Measurements from ENCODE around the gene GCN1. TPM values are rescaled to one million over a fixed set of nuclear protein-coding genes. Genes with fewer than 3 reads are reported as not detected.

GCN1 gene
- total RNA-seq, 2 experiments from 2014 or later: 130 to 137 TPM

DNA sequence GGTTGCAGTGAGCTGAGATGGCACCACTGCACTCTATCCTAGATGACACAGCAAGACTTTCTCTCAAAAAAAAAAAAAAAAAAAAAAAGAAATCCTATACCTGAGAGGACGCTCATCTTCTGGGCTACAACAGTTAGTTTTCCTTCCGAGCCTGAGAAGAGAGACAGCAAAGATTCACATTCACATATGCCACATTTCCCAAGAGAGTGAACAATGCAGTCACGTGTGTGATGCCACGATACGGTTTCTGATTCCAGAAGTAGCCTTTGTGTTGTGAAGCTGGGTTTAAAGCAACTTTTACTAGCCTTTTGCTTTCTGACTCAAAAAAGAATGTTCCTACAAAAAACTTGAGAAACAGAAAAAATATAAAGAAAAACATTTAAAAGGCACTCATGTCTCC lies 19.5 kb downstream of the GCN1 start:
- TF ChIP-seq, protein P1, sequence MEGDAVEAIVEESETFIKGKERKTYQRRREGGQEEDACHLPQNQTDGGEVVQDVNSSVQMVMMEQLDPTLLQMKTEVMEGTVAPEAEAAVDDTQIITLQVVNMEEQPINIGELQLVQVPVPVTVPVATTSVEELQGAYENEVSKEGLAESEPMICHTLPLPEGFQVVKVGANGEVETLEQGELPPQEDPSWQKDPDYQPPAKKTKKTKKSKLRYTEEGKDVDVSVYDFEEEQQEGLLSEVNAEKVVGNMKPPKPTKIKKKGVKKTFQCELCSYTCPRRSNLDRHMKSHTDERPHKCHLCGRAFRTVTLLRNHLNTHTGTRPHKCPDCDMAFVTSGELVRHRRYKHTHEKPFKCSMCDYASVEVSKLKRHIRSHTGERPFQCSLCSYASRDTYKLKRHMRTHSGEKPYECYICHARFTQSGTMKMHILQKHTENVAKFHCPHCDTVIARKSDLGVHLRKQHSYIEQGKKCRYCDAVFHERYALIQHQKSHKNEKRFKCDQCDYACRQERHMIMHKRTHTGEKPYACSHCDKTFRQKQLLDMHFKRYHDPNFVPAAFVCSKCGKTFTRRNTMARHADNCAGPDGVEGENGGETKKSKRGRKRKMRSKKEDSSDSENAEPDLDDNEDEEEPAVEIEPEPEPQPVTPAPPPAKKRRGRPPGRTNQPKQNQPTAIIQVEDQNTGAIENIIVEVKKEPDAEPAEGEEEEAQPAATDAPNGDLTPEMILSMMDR (IDR thresholded peaks at IDR 0.05): no peak
- CTCF ChIA-PET: interaction anchor here (1.1 to 3.6 kb wide), 4 partner anchors 10 to 53 kb away, joined by 3 to 15 read pairs (median 4); no protein-coding TSS in a partner anchor
- H3K27me3 Mint-ChIP-seq: no peaks in the 10 kb centered on the region
- H3K4me3 Mint-ChIP-seq: no peak overlapping the region
- H3K4me1 Mint-ChIP-seq (ENCODE audit: low read depth): no peaks in the 10 kb centered on the region
- H3K27ac Mint-ChIP-seq: no peak overlapping the region
- peaks cover 59% of the 10 kb centered on the region for H3K36me3 Mint-ChIP-seq (ENCODE audit: low read depth)
- intact Hi-C loops (cut with micrococcal nuclease): no loop called here
- ATAC-seq: no peak
- H3K9me3 Mint-ChIP-seq: no peaks in the 10 kb centered on the region
- POLR2A ChIA-PET: interaction anchor here (1.2 to 4.8 kb wide), 2 partner anchors 25 to 48 kb away, joined by 4 to 36 read pairs; partner anchors contain the start of gene RPLP0
- DNase-seq: no peak

DNA sequence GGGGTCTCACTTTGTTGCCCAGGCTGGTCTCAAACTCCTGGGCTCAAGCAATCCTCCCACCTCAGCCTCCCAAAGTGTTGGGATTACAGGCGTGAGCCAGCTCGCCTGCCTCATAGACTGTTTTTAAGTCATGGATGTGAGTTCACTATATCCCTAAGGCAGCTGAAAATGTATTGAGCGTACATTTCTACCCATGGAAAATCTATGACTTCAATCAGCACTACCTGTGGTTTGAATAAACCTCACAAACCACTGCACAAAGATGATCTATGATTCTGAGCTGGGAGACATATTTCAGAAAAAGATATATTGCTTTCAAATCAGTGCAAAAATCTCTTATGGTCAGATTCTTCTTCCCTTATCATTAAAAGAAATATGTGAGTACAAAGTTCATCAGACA lies 22.5 kb downstream of the GCN1 start:
- Mint-ChIP-seq H3K27ac (no peak overlapping the region), H3K27me3 (no peaks in the 10 kb centered on the region), H3K4me1 (ENCODE audit: low read depth) (no peaks in the 10 kb centered on the region), H3K9me3 (no peaks in the 10 kb centered on the region), H3K36me3 (ENCODE audit: low read depth) (peaks cover 47% of the 10 kb centered on the region), H3K4me3 (no peak overlapping the region)
- DNase-seq (no peak), ATAC-seq (no peak)
- TF ChIP-seq, protein P1 (IDR thresholded peaks at IDR 0.05): no peak
- ChIA-PET POLR2A (interaction anchor here (0.7 to 4.8 kb wide), 8 partner anchors 8 to 28 kb away, joined by 3 to 36 read pairs (median 3); partner anchors contain the start of genes GCN1 and RPLP0), CTCF (interaction anchor here (1.3 to 3.6 kb wide), 4 partner anchors 16 to 56 kb away, joined by 3 to 15 read pairs (median 6); no protein-coding TSS in a partner anchor)
- intact Hi-C loops (cut with micrococcal nuclease): no loop called here

DNA sequence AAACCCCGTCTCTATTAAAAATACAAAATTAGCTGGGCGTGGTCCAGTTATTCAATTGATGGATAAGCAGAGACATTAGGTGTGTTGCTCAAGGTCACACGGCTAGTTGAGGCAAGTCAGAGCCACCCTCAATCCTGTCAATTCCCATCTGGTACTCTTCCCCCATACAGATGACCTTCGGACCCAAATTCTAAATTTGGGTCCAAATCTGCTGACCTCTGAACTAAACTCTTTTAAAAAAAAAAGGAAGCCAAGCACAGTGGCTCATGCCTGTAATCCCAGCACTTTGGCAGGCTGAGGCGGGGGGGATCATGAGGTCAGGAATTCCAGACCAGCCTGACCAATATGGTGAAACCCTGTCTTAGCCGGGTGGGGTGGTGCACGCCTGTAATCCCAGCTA lies 23.9 kb downstream of the GCN1 start:
- ChIA-PET POLR2A (interaction anchor here (0.8 to 1.6 kb wide), 5 partner anchors 11 to 52 kb away, joined by 3 to 5 read pairs (median 3); no protein-coding TSS in a partner anchor), CTCF (no interaction called here)
- intact Hi-C loops (cut with micrococcal nuclease): no loop called here
- peaks cover 41% of the 10 kb centered on the region for H3K36me3 Mint-ChIP-seq (ENCODE audit: low read depth)
- no peaks in the 10 kb centered on the region for H3K9me3 Mint-ChIP-seq
- H3K27ac Mint-ChIP-seq: no peak overlapping the region
- H3K4me1 Mint-ChIP-seq (ENCODE audit: low read depth): no peaks in the 10 kb centered on the region
- no peak overlapping the region for H3K4me3 Mint-ChIP-seq
- H3K27me3 Mint-ChIP-seq: no peaks in the 10 kb centered on the region
- no peak for ATAC-seq
- TF ChIP-seq, protein P1 (IDR thresholded peaks at IDR 0.05): no peak
- DNase-seq: no peak

DNA sequence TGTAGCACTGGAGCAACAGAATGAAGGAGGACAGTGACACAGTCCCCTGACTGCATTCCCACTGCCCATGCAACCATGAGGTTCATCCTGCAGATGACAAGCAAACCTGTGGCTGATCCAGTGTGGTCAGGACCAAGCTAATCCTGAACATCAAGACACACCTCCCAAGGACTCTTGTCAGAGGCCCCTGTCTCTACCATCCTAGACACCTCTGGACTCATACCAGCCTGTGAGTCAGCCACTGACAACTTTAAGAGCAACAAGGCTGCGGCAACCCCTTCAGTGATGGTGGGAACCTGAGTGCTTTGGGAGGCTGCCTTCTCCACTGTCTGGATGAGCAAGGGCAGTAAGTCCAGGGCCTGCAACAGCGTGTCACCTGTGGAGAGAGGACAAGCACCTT lies 24.6 kb downstream of the GCN1 start:
- Mint-ChIP-seq H3K27me3 (no peaks in the 10 kb centered on the region), H3K4me3 (no peak overlapping the region), H3K27ac (peak overlapping the region; percentile 30), H3K36me3 (ENCODE audit: low read depth) (peaks cover 38% of the 10 kb centered on the region), H3K4me1 (ENCODE audit: low read depth) (no peaks in the 10 kb centered on the region), H3K9me3 (no peaks in the 10 kb centered on the region)
- DNase-seq: no peak
- TF ChIP-seq, protein P1 (IDR thresholded peaks at IDR 0.05): no peak
- ChIA-PET CTCF (no interaction called here), POLR2A (interaction anchor here (0.6 to 2.5 kb wide), 11 partner anchors 10 to 123 kb away, joined by 3 to 7 read pairs (median 3); partner anchors contain the start of genes RNU4-1 and RPLP0)
- intact Hi-C loops (cut with micrococcal nuclease): no loop called here
- ATAC-seq: no peak

DNA sequence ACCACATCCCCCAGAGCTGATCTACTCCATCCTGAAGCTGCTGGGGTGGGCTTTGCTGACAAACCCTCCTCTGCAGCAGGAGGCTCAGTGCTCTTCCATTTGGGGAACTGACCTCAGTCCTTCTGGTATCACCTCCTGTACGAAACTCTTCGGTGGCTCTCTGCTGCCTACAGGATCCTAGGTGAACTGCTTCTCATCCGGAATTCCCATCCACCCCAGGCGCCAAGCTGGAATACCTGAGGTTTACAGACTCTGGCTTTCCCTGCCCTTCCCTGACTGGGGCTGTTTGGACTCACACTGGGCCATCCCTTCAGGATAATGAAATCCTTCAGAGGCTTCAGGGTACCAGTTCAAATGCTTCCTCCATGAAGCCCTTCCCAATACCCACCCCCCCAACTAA lies 26.2 kb downstream of the GCN1 start:
- ChIA-PET CTCF (interaction anchor here (1.4 kb wide), 2 partner anchors 10 to 17 kb away, joined by 3 to 4 read pairs; no protein-coding TSS in a partner anchor), POLR2A (interaction anchor here (1.0 to 2.5 kb wide), 7 partner anchors 9 to 49 kb away, joined by 3 to 7 read pairs (median 4); partner anchors contain the start of gene RPLP0)
- H3K4me3 Mint-ChIP-seq: no peak overlapping the region
- H3K27me3 Mint-ChIP-seq: no peaks in the 10 kb centered on the region
- ATAC-seq (no peak), DNase-seq (no peak)
- no peak overlapping the region for H3K27ac Mint-ChIP-seq
- intact Hi-C loops (cut with micrococcal nuclease): no loop called here
- H3K9me3 Mint-ChIP-seq: no peaks in the 10 kb centered on the region
- TF ChIP-seq, protein P1 (IDR thresholded peaks at IDR 0.05): no peak
- peaks cover 37% of the 10 kb centered on the region for H3K36me3 Mint-ChIP-seq (ENCODE audit: low read depth)
- no peaks in the 10 kb centered on the region for H3K4me1 Mint-ChIP-seq (ENCODE audit: low read depth)
